Keratinocyte (primary cell): ENCODE results near the gene SLC8A1. TPM values are rescaled to one million over a fixed set of nuclear protein-coding genes. Genes with fewer than 3 reads are reported as not detected.

ENCODE experiments used
- DNase-seq: peaks from one replicate; pipeline ENCODE4 v3.0.0-alpha.2; 2011; ENCODE audit warnings: low read depth, missing footprints, low spot score
- FAIRE-seq: peaks from 2 replicates; lab custom pipeline; 2011; peaks lifted over from hg19 to GRCh38; lab: Jason Lieb, UNC
- H2AFZ ChIP-seq: 2 replicates; pipeline ENCODE4 v1.6.0; 2012; ENCODE audit warnings: low read length, control low read depth, inconsistent platforms; ENCODE audit not compliant: control insufficient read depth
- H3K27ac ChIP-seq: 2 replicates; pipeline ENCODE4 v1.5.1; 2011; ENCODE audit warnings: low read length; ENCODE audit not compliant: control insufficient read depth, insufficient read depth
- H3K27me3 ChIP-seq: 3 replicates; pipeline ENCODE4 v1.6.0; 2011; ENCODE audit warnings: low read length; ENCODE audit not compliant: control insufficient read depth, insufficient read depth; ENCODE audit errors: extremely low read depth
- H3K36me3 ChIP-seq, 2 experiments: 2 replicates in 1 of 2; 3 replicates in 1 of 2; pipeline ENCODE4 v1.5.1; 2011; ENCODE audit warnings: low read length in 2 of 2, mild to moderate bottlenecking in 1 of 2; ENCODE audit not compliant: control insufficient read depth in 2 of 2, insufficient read depth in 2 of 2; ENCODE audit errors: extremely low read depth in 1 of 2
- H3K4me1 ChIP-seq: 3 replicates; pipeline ENCODE4 v1.5.1; 2011; ENCODE audit warnings: low read length; ENCODE audit not compliant: control insufficient read depth, insufficient read depth; ENCODE audit errors: extremely low read depth
- H3K4me2 ChIP-seq: 3 replicates; pipeline ENCODE4 v1.6.0; 2011; ENCODE audit warnings: low read depth, low read length; ENCODE audit not compliant: control insufficient read depth, insufficient read depth; ENCODE audit errors: extremely low read depth
- H3K4me3 ChIP-seq, 3 experiments: fragments of 200-600 bp in 1 of 3; sonication (generic) in 1 of 3; 2 replicates in 2 of 3; 3 replicates in 1 of 3; pipeline ENCODE4 v1.5.1; 2011 to 2016; ENCODE audit warnings: low read length in 3 of 3, mild to moderate bottlenecking in 3 of 3, control low read depth in 2 of 3, inconsistent platforms in 1 of 3, low read depth in 1 of 3, mixed read lengths in 1 of 3, mixed run types in 1 of 3, moderate library complexity in 1 of 3; ENCODE audit not compliant: control insufficient read depth in 2 of 3, insufficient read depth in 2 of 3; ENCODE audit errors: extremely low read depth in 1 of 3
- H3K79me2 ChIP-seq: 2 replicates; pipeline ENCODE4 v1.6.0; 2012; ENCODE audit warnings: low read length; ENCODE audit not compliant: control insufficient read depth, insufficient read depth
- H3K9ac ChIP-seq: 3 replicates; pipeline ENCODE4 v1.6.0; 2011; ENCODE audit warnings: low read length; ENCODE audit not compliant: control insufficient read depth, insufficient read depth; ENCODE audit errors: extremely low read depth
- H3K9me1 ChIP-seq: 3 replicates; pipeline ENCODE4 v1.6.0; 2011; ENCODE audit warnings: low read length; ENCODE audit not compliant: control insufficient read depth, insufficient read depth; ENCODE audit errors: extremely low read depth
- H3K9me3 ChIP-seq: 2 replicates; pipeline ENCODE4 v1.5.1; 2012; ENCODE audit warnings: low read depth, low read length; ENCODE audit not compliant: control insufficient read depth
- H4K20me1 ChIP-seq: 3 replicates; pipeline ENCODE4 v1.6.0; 2011; ENCODE audit warnings: low read length; ENCODE audit not compliant: control insufficient read depth, insufficient read depth; ENCODE audit errors: extremely low read depth
- EZH2 ChIP-seq: IDR thresholded peaks from one replicate; pipeline ENCODE4 v1.6.1; 2012; ENCODE audit warnings: inconsistent platforms, mild to moderate bottlenecking, low read length, moderate library complexity
- dilution Hi-C: fragments of 300-500 bp; cut with MboI; formaldehyde crosslinking; loops from one replicate; pipeline ENCODE4 v1.7.0; 2020; ENCODE audit warnings: low sequenced_read_pairs; ENCODE audit not compliant: extremely low pct_ligation_motif_present
- polyA plus RNA-seq, 5 experiments: library from polyadenylated mRNA; depleted of rRNA in 3 of 5; stranded (reverse) in 3 of 5; stranded (forward) in 1 of 5; unstranded in 1 of 5; fragments of >200 nt; gene quantifications; 1 replicate in 1 of 5; 2 replicates in 3 of 5; 3 replicates in 1 of 5; pipeline versions ENCODE4 v1.2.1 to v1.2.3, GENCODE V29; 2011 to 2012; ENCODE audit warnings: missing spikeins in 2 of 5, low read depth in 1 of 5, low replicate concordance in 1 of 5
- TF ChIP-seq, protein P1 (sequence below), 3 experiments: IDR thresholded peaks in 1 of 3; conservative IDR thresholded peaks in 1 of 3; optimal IDR thresholded peaks in 1 of 3; 2 replicates in 2 of 3; 3 replicates in 1 of 3; pipeline versions ENCODE3 to v1.5.1; 2011; ENCODE audit warnings: low read length in 3 of 3, mild to moderate bottlenecking in 3 of 3, moderate library complexity in 2 of 3, control low read depth in 1 of 3, inconsistent platforms in 1 of 3; ENCODE audit not compliant: insufficient read depth in 2 of 3; ENCODE audit errors: extremely low read depth in 1 of 3

The SLC8A1 gene
- polyA plus RNA-seq, 1 donor (not counting 4 experiments of a cell fraction or from before 2014, with no cell fraction given) = 2.7 TPM

DNA sequence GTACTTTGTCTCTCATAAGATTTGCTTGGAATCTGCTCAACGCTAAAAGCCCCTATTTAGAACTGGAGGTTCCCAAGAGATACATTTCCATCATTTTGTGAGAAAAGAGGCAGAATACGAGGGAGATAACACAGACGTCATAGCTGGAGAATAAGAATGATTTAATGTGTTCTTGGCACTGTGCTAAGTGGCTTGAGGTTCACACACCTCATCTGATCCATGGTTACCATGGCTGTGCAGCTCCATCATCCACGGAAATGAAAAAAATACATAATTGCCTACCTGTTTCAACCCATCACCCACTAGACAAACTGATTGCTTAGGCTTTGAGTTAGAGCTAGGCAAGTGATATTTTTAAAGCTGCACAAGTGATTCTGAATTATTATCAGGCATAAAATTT is 227.6 kb downstream of the SLC8A1 start:
- dilution Hi-C loops = no loop called here

DNA sequence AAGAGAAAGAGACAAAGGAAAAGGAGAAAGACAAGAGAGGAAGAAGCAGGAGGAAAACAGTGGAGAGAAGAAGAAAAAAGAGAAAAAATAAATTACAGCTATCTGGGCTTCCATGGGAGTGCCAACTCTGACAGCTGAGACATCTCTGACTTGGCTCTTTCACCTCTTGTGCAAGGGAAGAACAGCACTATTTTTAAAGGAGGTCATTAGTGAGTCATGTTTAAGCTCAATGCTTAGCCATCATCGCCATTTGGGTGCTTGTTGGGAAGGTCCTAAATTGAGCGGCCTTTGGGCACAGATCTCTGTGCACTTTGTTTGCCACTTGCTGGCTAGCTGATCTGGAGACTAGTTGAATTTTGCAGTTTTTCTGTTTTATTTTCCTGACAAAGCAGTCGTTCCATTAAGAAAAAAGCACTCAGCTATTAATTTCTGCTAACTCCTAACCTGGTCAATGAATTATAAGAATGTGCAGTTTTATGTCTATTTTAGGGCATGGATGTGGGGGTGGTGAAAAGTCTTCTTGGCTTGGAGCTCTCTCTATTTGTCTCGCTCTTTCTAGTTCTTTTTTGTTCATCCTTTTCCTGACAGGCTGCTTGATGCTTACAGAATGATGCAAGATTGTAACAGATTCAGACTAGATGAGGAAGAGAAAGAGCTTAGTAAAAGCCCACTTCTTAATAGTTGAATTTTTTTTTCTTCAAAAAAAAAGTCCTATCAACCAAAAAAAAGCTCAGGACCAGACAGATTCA is 231.5 kb downstream of the SLC8A1 start:
- Histone ChIP-seq H3K9ac (no peak overlapping the region), H3K4me2 (no peak overlapping the region), H3K27me3 (no peaks in the 10 kb centered on the region), H3K4me1 (no peaks in the 10 kb centered on the region), H3K27ac (no peak overlapping the region), H3K36me3 (no peaks in the 10 kb centered on the region), H2AFZ (no peak overlapping the region), H3K79me2 (no peaks in the 10 kb centered on the region), H3K9me1 (no peaks in the 10 kb centered on the region), H4K20me1 (no peaks in the 10 kb centered on the region), H3K9me3 (no peaks in the 10 kb centered on the region), H3K4me3 (no peak overlapping the region)
- DNase-seq = no peak
- TF ChIP-seq, protein P1, sequence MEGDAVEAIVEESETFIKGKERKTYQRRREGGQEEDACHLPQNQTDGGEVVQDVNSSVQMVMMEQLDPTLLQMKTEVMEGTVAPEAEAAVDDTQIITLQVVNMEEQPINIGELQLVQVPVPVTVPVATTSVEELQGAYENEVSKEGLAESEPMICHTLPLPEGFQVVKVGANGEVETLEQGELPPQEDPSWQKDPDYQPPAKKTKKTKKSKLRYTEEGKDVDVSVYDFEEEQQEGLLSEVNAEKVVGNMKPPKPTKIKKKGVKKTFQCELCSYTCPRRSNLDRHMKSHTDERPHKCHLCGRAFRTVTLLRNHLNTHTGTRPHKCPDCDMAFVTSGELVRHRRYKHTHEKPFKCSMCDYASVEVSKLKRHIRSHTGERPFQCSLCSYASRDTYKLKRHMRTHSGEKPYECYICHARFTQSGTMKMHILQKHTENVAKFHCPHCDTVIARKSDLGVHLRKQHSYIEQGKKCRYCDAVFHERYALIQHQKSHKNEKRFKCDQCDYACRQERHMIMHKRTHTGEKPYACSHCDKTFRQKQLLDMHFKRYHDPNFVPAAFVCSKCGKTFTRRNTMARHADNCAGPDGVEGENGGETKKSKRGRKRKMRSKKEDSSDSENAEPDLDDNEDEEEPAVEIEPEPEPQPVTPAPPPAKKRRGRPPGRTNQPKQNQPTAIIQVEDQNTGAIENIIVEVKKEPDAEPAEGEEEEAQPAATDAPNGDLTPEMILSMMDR (optimal IDR thresholded peaks at IDR 0.05 in 1 of 3, IDR thresholded peaks at IDR 0.05 in 1 of 3, conservative IDR thresholded peaks at IDR 0.05 in 1 of 3; ENCODE audit: extremely low read depth in 1 of 3, insufficient read depth in 2 of 3, low read length in 3 of 3) = no peak
- TF ChIP-seq EZH2 = no peak
- dilution Hi-C loops = no loop called here
- no peak for FAIRE-seq

More for the DNA sequence above, 227.6 kb downstream of the SLC8A1 start:
- Histone ChIP-seq H3K4me3 (no peak overlapping the region), H3K9me1 (no peaks in the 10 kb centered on the region), H3K36me3 (no peaks in the 10 kb centered on the region), H3K4me2 (no peak overlapping the region), H3K27me3 (no peaks in the 10 kb centered on the region), H3K79me2 (no peaks in the 10 kb centered on the region), H4K20me1 (no peaks in the 10 kb centered on the region), H3K4me1 (no peaks in the 10 kb centered on the region), H2AFZ (no peak overlapping the region), H3K9ac (no peak overlapping the region), H3K27ac (no peak overlapping the region), H3K9me3 (no peaks in the 10 kb centered on the region)
- TF ChIP-seq EZH2 = no peak
- TF ChIP-seq, protein P1 (optimal IDR thresholded peaks at IDR 0.05 in 1 of 3, IDR thresholded peaks at IDR 0.05 in 1 of 3, conservative IDR thresholded peaks at IDR 0.05 in 1 of 3; ENCODE audit: extremely low read depth in 1 of 3, insufficient read depth in 2 of 3, low read length in 3 of 3) = no peak
- no peak for DNase-seq
- FAIRE-seq = no peak
